HepG2 (cell line): ENCODE data around the gene GPN2. TPM values are rescaled to one million over a fixed set of nuclear protein-coding genes. Genes with fewer than 3 reads are reported as not detected.
A peak's percentile ranks its signal among the peaks of the same experiment; 100 is the strongest.

Experiments
- ATAC-seq: fragments of 200-7000 bp; cut with Tn5 transposase; 3 replicates; pipeline ENCODE4 v1.9.1; 2020; ENCODE audit warnings: mild to moderate bottlenecking, moderate library complexity
- BruUV-seq: library from RNA; stranded (reverse); fragments of 400-500 nt; replicated peaks from 2 replicates; lab custom pipeline; 2021; lab: Mats Ljungman, UMichigan
- CTCF ChIA-PET: fragments of 300-600 bp; formaldehyde crosslinking; extraction: SDS; loops from one replicate; lab custom pipeline; 2021; ENCODE audit warnings: low total read pairs, inconsistent platforms, low intra/inter-chr PET ratio; lab: Yijun Ruan, JAX
- POLR2A ChIA-PET: fragments of 350-600 bp; sonication (Branson Sonifier 250); formaldehyde crosslinking; loops from one replicate; lab custom pipeline; 2020; ENCODE audit warnings: antibody characterized with exemption, inconsistent platforms; lab: Yijun Ruan, JAX
- DNase-seq: peaks from one replicate; pipeline ENCODE4 v3.0.0-alpha.2; 2015; ENCODE audit warnings: low spot score
- FAIRE-seq: peaks from 3 replicates; lab custom pipeline; 2011; peaks lifted over from hg19 to GRCh38; lab: Jason Lieb, UNC
- H2AFZ ChIP-seq: one replicate; pipeline ENCODE4 v1.6.1; 2011; ENCODE audit warnings: low read length, inconsistent platforms
- H3K27ac ChIP-seq: fragments of 300-600 bp; 3 replicates; pipeline ENCODE4 v1.8.0; 2011; ENCODE audit warnings: mixed run types, mild to moderate bottlenecking, mixed read lengths, low read length, inconsistent platforms; ENCODE audit not compliant: insufficient read depth; ENCODE audit errors: extremely low read length
- H3K27me3 ChIP-seq, 2 experiments: fragments of 200-600 bp in 1 of 2; 2 replicates in 1 of 2; 3 replicates in 1 of 2; pipeline versions ENCODE4 v1.6.0 to v1.8.0; 2011; ENCODE audit warnings: low read length in 2 of 2, mild to moderate bottlenecking in 2 of 2, moderate library complexity in 2 of 2, inconsistent platforms in 1 of 2; ENCODE audit not compliant: insufficient read depth in 2 of 2, control insufficient read depth in 1 of 2
- H3K36me3 ChIP-seq, 2 experiments: fragments of 200-600 bp in 1 of 2; replicated peaks in 1 of 2; 2 replicates in 1 of 2; 3 replicates in 1 of 2; pipeline versions ENCODE4 v1.5.1 to v1.8.0; 2011; ENCODE audit warnings: low read length in 2 of 2, inconsistent platforms in 1 of 2; ENCODE audit not compliant: insufficient read depth in 2 of 2, control insufficient read depth in 1 of 2
- H3K4me1 ChIP-seq: 2 replicates; pipeline ENCODE4 v1.5.1; 2012; ENCODE audit warnings: low read length, inconsistent platforms; ENCODE audit not compliant: insufficient read depth
- H3K4me2 ChIP-seq: 2 replicates; pipeline ENCODE4 v1.6.0; 2011; ENCODE audit warnings: low read depth, low read length, inconsistent platforms
- H3K4me3 ChIP-seq, 3 experiments: fragments of 200-600 bp in 1 of 3; sonication (generic), shearing (Covaris generic) in 1 of 3; replicated peaks in 1 of 3; 2 replicates each; pipeline ENCODE4 v1.5.1; 2011 to 2016; ENCODE audit warnings: low read length in 3 of 3, inconsistent platforms in 2 of 3, low read depth in 2 of 3, mild to moderate bottlenecking in 2 of 3, control low read depth in 1 of 3, mixed read lengths in 1 of 3; ENCODE audit not compliant: insufficient read depth in 1 of 3
- H3K79me2 ChIP-seq: one replicate; pipeline ENCODE4 v1.6.1; 2011; ENCODE audit warnings: low read length, inconsistent platforms; ENCODE audit not compliant: insufficient read depth
- H3K9ac ChIP-seq: 2 replicates; pipeline ENCODE4 v1.6.0; 2011; ENCODE audit warnings: mild to moderate bottlenecking, low read depth, low read length, inconsistent platforms; ENCODE audit not compliant: insufficient read depth
- H3K9me3 ChIP-seq: 2 replicates; pipeline ENCODE4 v1.5.1; 2012; ENCODE audit warnings: mild to moderate bottlenecking, low read length
- H4K20me1 ChIP-seq: 2 replicates; pipeline ENCODE4 v1.6.0; 2011; ENCODE audit warnings: inconsistent platforms, mild to moderate bottlenecking, low read length, moderate library complexity; ENCODE audit not compliant: insufficient read depth
- AHDC1 ChIP-seq: sonication (generic); formaldehyde crosslinking; IDR thresholded peaks from 2 replicates; pipeline ENCODE4 v1.5.1; 2020; ENCODE audit warnings: mild to moderate bottlenecking, missing genetic modification reagents, borderline replicate concordance
- BRCA1 ChIP-seq: sonication (generic); formaldehyde crosslinking; IDR thresholded peaks from 2 replicates; pipeline ENCODE4 v1.4.0; 2020; ENCODE audit warnings: missing genetic modification reagents
- E2F1 ChIP-seq: sonication (generic); formaldehyde crosslinking; IDR thresholded peaks from 2 replicates; pipeline ENCODE4 v1.5.0; 2020; ENCODE audit warnings: missing genetic modification reagents
- HBP1 ChIP-seq: IDR thresholded peaks from 2 replicates; pipeline ENCODE4 v1.6.1; 2016; ENCODE audit warnings: low read depth, control low read depth
- MEIS2 ChIP-seq: sonication (generic); formaldehyde crosslinking; IDR thresholded peaks from 2 replicates; pipeline ENCODE4 v1.9.0; 2021; ENCODE audit warnings: mild to moderate bottlenecking, missing genetic modification reagents
- NRL ChIP-seq: sonication (generic); formaldehyde crosslinking; IDR thresholded peaks from 2 replicates; pipeline ENCODE4 v1.5.0; 2020; ENCODE audit warnings: missing genetic modification reagents, mild to moderate bottlenecking, moderate library complexity, borderline replicate concordance
- SMC3 ChIP-seq: IDR thresholded peaks from 2 replicates; pipeline ENCODE4 v1.6.1; 2011; ENCODE audit warnings: low read length, improper control_type of control experiment
- TFDP2 ChIP-seq: sonication (generic); formaldehyde crosslinking; IDR thresholded peaks from 2 replicates; pipeline ENCODE4 v1.4.0; 2020; ENCODE audit warnings: missing genetic modification reagents
- ZFP36L2 ChIP-seq: sonication (generic); formaldehyde crosslinking; IDR thresholded peaks from 2 replicates; pipeline ENCODE4 v1.4.0; 2020; ENCODE audit warnings: missing genetic modification reagents
- ZNF234 ChIP-seq: sonication (generic); formaldehyde crosslinking; conservative IDR thresholded peaks from 2 replicates; pipeline ENCODE4 v1.5.1; 2020; ENCODE audit warnings: mild to moderate bottlenecking, missing genetic modification reagents
- ZNF660 ChIP-seq: sonication (generic); formaldehyde crosslinking; IDR thresholded peaks from 2 replicates; pipeline ENCODE4 v1.5.1; 2020; ENCODE audit warnings: mild to moderate bottlenecking, low read depth, missing genetic modification reagents, borderline replicate concordance
- ZNF841 ChIP-seq: sonication (generic); formaldehyde crosslinking; IDR thresholded peaks from 2 replicates; pipeline ENCODE4 v1.8.1; 2023; ENCODE audit warnings: missing genetic modification reagents, borderline replicate concordance
- ZNF878 ChIP-seq: sonication (generic); formaldehyde crosslinking; IDR thresholded peaks from 2 replicates; pipeline ENCODE4 v1.8.1; 2023; ENCODE audit warnings: mild to moderate bottlenecking, missing genetic modification reagents, moderate library complexity
- WGBS: methylation state at CpG from one replicate; pipeline ENCODE4 v1.1.6; 2017; ENCODE audit warnings: low lambda C conversion rate; 5-methylcytosine and 5-hydroxymethylcytosine counted together
- in situ Hi-C: cut with HindIII; loops from 2 replicates; pipeline ENCODE4 v1.10.0; 2017; ENCODE audit warnings: low pct_unique_long_range_greater_than_20kb; ENCODE audit not compliant: extremely low pct_ligation_motif_present
- intact Hi-C: fragments of 100-400 bp; cut with micrococcal nuclease; formaldehyde crosslinking; loops from one replicate; pipeline ENCODE4 v1.10.0; 2022; ENCODE audit not compliant: unreplicated experiment
- polyA plus RNA-seq, 8 experiments: library from polyadenylated mRNA; depleted of rRNA in 3 of 8; stranded (reverse) in 7 of 8; unstranded in 1 of 8; fragments of >200 nt; fragmentation: Illumina TruSeq in 4 of 8; extraction: Trizol in 4 of 8; gene quantifications; 2 replicates each; pipeline versions ENCODE4 v1.2.1 to v1.2.3, GENCODE V29; 2011 to 2016; ENCODE audit warnings: low read depth in 4 of 8, missing spikeins in 1 of 8, mixed read lengths in 1 of 8; ENCODE audit not compliant: insufficient read depth in 1 of 8
- total RNA-seq, 5 experiments: library from RNA; depleted of rRNA; stranded (reverse); fragments of >200 nt; fragmentation: Illumina TruSeq; extraction: Trizol; gene quantifications; 2 replicates each; pipeline ENCODE4 v1.2.3, GENCODE V29; 2016; ENCODE audit warnings: low read depth in 1 of 5

The GPN2 gene
- total and polyA plus RNA-seq, 2 of the 13 experiments (the other 11 are each of a cell fraction or from before 2014, with no cell fraction given), result 19.3 to 38.9 TPM

- peak overlapping the region; percentile 8 for H3K27ac ChIP-seq
- intact Hi-C loops, result no loop called here
- H4K20me1 ChIP-seq, result peaks cover 4% of the 10 kb centered on the region; the same call in 1 of the 2 replicates
- peaks cover 23% of the 10 kb centered on the region for H3K79me2 ChIP-seq
- peaks cover 76% of the 10 kb centered on the region for H3K4me1 ChIP-seq
- in situ Hi-C loops, result no loop called here
- no peaks in the 10 kb centered on the region; a peak in 1 of 5 replicates for H3K27me3 ChIP-seq
- no peak overlapping the region for H2AFZ ChIP-seq
- peak overlapping the region in 1 of 3 experiments; percentile 5; a peak in 1 of 6 replicates for H3K4me3 ChIP-seq
- H3K9me3 ChIP-seq, result no peaks in the 10 kb centered on the region
- H3K4me2 ChIP-seq, result peak overlapping the region; percentile 48
- ChIA-PET POLR2A (interaction anchor here (0.9 to 1.3 kb wide), 2 partner anchors 10 to 37 kb away, joined by 3 to 4 read pairs; no protein-coding TSS in a partner anchor), CTCF (no interaction called here)
- ATAC-seq (no peak), DNase-seq (no peak), FAIRE-seq (no peak)
- peak overlapping the region; percentile 5; the same call in 1 of the 2 replicates for H3K9ac ChIP-seq
- WGBS, result 58% methylated on average over 4 of the region's 4 CpGs
- H3K36me3 ChIP-seq, result peaks cover 6 to 14% of the 10 kb centered on the region in 2 experiments
- BruUV-seq, result TSS peak; percentile 48
- TF ChIP-seq SMC3 (no peak), MEIS2 (CRISPR knock-in tag) (no peak), ZNF660 (CRISPR knock-in tag) (no peak), E2F1 (no peak), BRCA1 (CRISPR knock-in tag) (no peak), AHDC1 (CRISPR knock-in tag) (no peak), ZNF234 (no peak), ZNF841 (CRISPR knock-in tag) (no peak), ZFP36L2 (no peak), TFDP2 (CRISPR knock-in tag) (no peak), HBP1 (CRISPR knock-in tag) (no peak), NRL (CRISPR knock-in tag) (no peak), ZNF878 (CRISPR knock-in tag) (no peak)
Measured at GRCh38 chr1:26828411-26828991, 61.6 kb downstream of the GPN2 start.
